ENCODE measurements around the gene SHC1.

The SHC1 gene

DNA sequence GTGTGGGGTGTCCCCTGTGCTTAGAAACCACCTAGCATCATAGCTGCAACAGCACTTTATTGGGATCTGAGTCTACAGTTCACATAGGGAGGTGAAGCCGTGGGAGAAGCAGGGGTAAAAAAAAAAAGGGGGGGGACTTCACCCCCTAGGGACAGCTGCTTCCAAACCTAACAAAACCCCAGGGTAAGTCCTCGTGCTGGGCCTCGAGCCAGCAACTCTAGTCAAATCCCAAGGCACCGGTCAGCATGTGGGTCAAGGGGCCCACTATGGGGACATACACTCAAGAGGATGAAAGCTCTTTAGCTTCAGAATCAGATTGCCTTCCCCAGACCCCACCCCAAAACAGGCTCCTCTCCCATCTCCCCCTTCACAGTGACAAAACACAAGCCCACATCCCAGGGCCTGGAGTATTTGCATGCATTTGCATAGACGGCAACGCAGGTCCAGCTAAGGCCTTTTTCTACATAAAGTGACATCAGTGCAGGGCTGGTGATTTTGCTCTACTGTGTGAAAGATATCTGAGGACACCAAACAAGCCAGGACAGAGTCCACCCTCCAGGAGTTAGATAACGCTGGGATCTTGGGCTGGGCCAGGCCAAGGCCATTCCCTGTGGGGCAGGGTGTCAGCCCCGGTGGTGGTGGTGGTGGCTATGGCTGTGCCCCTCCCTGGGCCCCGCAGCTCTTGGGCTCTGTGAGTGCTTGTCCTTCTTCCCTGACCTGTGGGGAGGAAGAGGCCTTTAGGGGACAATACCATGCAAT, 26.0 kb downstream of the SHC1 start:
- DNase-seq (ENCODE audit: low read depth) = peak; percentile 50
- H3K4me3 ChIP-seq (ENCODE audit: low read depth, low read length) = peak overlapping the region; percentile 93
- TF ChIP-seq, protein P1, sequence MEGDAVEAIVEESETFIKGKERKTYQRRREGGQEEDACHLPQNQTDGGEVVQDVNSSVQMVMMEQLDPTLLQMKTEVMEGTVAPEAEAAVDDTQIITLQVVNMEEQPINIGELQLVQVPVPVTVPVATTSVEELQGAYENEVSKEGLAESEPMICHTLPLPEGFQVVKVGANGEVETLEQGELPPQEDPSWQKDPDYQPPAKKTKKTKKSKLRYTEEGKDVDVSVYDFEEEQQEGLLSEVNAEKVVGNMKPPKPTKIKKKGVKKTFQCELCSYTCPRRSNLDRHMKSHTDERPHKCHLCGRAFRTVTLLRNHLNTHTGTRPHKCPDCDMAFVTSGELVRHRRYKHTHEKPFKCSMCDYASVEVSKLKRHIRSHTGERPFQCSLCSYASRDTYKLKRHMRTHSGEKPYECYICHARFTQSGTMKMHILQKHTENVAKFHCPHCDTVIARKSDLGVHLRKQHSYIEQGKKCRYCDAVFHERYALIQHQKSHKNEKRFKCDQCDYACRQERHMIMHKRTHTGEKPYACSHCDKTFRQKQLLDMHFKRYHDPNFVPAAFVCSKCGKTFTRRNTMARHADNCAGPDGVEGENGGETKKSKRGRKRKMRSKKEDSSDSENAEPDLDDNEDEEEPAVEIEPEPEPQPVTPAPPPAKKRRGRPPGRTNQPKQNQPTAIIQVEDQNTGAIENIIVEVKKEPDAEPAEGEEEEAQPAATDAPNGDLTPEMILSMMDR (IDR thresholded peaks at IDR 0.05; ENCODE audit: insufficient read depth, low read depth, low read length, missing control alignments) = no peak

DNA sequence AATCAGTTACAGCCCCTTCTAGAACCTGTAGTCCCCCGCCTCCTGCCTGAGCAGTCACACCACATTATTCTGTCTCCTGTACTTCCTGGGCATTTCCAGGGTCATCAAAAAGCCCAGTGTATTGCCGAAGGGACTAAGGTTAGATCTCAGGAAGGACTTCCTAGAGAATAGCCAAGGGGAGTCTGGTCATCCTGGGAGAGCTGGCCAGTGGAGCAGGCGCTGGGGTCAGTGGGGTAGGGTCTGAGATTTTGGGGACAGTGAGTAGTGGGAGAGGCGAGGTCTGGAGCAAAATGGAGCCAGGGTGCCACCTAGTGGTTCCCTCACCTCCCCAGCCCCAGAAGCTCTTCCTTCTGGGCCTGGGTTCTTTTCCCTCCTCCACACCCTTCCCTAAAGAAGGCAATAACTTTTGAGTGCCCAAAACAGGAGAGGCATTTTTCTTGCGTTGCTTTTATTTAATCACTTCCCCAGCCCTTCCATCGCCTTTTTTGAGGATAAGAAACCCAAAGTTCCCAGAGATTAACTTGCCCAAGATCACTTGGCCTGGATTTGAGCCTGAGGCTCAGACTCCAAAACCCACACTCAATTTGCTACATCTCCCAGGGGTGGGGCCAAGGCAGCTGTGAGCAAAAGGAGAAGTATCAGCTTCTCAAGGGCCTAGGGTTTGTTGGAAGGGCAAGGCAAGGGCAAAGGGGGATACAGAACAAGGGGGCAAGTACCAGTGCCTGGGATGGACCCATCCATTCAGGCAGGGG, 26.7 kb downstream of the SHC1 start:
- peak; percentile 71 for DNase-seq (ENCODE audit: low read depth)
- TF ChIP-seq, protein P1 (IDR thresholded peaks at IDR 0.05; ENCODE audit: insufficient read depth, low read depth, low read length, missing control alignments) = peak; percentile 88
- H3K4me3 ChIP-seq (ENCODE audit: low read depth, low read length) = peak overlapping the region; percentile 93

DNA sequence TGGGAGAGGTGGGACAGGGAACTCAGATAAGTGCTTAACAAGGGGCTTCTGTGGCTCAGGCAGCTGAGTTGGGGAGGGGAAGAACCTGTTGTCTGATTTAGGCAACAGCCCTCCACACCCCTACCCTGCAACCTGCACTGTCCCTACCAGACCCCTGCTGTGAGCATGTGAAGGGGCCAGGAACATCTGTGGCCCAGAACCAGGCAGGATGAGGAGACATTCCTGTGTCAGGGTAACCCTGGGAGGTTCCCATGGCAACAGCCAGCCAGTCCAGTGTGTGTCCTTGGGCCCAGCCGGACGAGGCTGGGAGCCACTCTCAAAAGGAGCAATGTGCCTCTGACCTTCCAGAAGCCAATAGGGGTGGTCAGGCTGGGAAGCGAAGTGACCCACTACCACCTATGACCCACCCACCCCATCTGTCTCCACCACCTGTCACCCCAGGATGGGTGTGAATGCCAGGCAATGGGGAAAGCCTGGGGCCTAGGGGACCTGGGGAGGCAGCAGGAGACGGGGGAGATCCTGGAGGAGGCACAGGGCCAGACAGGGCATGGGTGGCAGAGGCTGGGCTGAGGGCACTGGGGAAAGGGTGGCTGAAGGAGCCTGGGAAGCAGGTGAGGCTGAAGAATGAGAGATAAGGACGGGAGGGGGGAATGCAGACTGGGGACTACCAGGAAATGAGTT, 29.1 kb downstream of the SHC1 start:
- TF ChIP-seq, protein P1 (IDR thresholded peaks at IDR 0.05; ENCODE audit: insufficient read depth, low read depth, low read length, missing control alignments) = no peak
- H3K4me3 ChIP-seq (ENCODE audit: low read depth, low read length) = peak overlapping the region; percentile 93
- DNase-seq (ENCODE audit: low read depth) = peak; percentile 57

DNA sequence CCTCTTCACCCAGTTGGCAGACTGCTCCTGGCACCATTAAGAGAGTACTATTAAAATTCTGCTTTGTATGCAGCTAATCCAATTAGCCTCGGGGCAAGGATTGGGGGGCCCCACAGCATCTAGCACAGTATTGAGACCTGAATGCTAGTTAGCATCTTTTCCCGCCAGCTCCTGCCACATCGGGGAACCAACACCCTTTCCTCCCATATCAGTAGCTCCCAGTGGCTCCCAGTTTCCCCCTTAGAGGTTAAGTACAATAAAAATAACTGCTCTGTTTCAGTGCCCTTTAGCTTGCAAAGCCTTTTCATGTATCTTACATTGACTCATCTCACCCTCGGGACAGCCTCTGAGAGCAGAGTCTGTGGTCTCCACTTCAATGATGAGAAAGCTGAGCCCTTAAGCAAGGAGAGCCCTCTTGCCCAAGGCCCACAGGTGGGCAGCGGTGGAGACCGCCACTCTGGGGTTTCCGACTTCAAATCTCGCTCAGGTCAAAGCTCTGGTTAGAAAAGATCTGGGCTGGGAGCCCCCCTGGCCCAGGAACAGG, 29.8 kb downstream of the SHC1 start:
- peak; percentile 85 for DNase-seq (ENCODE audit: low read depth)
- peak overlapping the region; percentile 93 for H3K4me3 ChIP-seq (ENCODE audit: low read depth, low read length)
- TF ChIP-seq, protein P1 (IDR thresholded peaks at IDR 0.05; ENCODE audit: insufficient read depth, low read depth, low read length, missing control alignments) = no peak

DNA sequence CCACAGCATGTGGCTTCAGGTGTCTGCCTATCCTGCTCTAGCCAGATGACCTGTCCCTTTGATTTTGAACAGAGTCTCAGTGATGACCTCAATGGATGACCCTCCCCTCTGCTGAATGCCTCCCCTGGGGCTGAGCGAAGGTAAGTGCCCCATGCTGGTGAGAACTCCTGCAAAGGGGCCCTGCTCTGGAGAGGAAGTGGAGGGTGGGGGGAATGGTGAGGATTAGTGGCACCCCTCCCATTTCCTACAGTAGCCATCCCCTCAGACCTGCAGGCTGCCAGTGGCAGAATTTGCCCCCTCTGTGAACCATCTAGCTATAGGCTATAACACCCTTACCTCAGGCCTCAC, 30.4 kb downstream of the SHC1 start:
- TF ChIP-seq, protein P1 (IDR thresholded peaks at IDR 0.05; ENCODE audit: insufficient read depth, low read depth, low read length, missing control alignments) = no peak
- DNase-seq (ENCODE audit: low read depth) = peak; percentile 44
- peak overlapping the region; percentile 93 for H3K4me3 ChIP-seq (ENCODE audit: low read depth, low read length)

DNA sequence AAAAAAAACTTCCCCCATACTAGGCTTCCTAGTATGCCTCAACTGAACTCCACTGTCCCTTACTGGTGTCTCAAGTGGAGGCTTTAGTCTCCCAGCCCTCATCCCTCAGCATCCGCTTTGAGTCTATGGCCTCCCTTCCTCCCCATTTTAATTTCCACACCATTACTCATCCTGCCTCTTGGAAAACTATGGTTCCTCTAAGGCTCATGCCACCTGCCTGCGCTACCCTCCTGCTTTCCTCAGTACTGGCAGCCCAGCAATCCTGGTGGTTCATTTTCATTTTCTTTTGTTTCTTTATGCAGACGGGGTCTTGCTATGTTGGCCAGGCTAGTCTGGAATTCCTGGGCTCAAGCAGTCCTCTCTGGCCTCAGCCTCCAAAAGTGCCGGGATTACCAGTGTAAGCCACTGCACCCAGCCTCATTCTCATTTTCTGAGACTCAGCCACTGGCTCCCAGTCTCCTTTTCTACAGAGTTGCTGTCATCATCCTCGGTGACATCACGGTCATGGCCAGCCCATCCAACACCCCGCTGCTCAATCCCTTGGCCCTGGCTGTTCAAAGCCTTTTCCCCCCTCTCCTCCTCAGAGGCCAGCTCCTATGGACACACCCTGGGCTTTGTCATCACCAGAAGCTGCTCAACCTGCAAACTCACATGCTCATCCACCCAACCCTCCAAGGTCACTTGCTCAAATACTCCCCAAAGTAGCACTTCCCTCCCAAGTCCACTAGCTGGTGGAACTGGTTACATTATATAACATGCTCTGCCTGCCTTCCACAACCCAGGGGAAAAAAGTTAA, 31.7 kb downstream of the SHC1 start:
- H3K4me3 ChIP-seq (ENCODE audit: low read depth, low read length) = peak overlapping the region; percentile 89
- TF ChIP-seq, protein P1 (IDR thresholded peaks at IDR 0.05; ENCODE audit: insufficient read depth, low read depth, low read length, missing control alignments) = no peak
- DNase-seq (ENCODE audit: low read depth) = no peak

All from GM12865 (cell line).